ENCODE data around the gene SCNN1A.

Gene SCNN1A

DNA sequence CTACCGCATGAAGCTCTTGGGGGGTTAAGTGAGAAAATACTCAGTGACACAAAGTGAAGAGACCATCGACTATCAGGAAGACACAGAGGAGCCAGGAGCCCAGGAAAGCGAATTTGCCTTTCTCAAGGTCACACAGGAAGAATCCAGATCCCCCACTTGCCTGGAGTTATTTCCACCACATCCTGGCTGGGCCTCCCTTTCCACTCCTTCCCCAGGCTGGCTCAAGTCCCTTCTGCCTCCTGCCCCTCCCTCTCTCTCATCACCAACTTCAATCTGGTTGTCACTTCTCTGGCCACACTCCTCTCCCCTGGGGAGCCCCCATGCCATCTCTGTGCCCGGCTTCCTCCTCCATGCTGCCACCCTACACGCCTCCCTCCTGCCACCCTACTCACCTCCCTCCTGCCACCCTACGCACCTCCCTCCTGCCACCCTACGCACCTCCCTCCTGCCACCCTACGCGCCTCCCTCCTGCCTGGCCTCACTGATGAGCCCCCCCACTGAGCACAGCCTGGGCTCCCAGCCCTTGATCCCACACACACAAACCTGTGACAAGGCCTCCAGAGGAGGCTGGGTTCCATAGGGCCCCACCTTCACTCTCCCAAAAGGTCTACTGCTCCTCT is 6.3 kb downstream of the SCNN1A start:
- DNase-seq (ENCODE audit: low read depth), result no peak

DNA sequence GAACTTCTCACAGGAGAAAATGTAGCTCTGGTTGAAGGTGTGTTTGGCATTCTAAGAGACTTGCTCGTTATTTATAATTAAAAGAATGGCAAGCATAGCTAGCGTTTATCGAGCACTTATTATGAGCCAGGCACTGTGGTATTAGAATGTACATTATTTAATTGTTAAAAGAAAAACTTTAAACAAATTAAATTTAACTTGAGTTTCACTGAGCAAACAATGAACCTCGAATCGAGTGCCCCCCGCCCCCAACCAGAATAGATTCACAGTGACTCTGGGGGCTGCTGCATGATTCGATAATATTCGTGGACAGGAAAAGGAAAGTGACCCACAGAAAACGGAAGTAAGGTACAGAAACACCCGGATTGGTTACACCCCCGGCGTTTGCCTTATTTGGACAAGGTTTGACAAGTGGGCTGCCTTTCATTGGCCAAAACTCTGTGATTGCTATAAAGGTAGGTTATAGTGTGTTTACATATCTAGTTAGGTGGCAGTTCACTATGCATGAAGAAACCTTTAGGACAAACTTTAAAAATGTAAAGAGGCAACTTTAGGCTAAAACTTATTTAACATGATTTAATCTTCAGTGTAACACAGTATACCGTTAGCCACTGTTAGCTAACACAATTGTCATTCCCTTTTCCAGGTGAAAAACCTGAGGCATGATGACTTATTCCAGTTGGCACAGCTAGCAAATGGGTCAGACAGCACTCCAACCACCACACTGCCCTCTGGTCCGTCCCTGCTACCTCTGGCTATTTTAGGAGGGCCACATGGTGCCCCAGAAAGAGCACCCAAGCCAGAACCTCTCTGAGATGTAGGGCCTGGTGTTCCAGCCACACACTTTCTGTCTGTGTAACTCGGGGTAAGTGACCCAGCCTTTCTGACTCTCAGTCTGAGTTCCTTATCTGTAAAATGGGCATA is 7.1 kb downstream of the SCNN1A start:
- DNase-seq (ENCODE audit: low read depth), result no peak

DNA sequence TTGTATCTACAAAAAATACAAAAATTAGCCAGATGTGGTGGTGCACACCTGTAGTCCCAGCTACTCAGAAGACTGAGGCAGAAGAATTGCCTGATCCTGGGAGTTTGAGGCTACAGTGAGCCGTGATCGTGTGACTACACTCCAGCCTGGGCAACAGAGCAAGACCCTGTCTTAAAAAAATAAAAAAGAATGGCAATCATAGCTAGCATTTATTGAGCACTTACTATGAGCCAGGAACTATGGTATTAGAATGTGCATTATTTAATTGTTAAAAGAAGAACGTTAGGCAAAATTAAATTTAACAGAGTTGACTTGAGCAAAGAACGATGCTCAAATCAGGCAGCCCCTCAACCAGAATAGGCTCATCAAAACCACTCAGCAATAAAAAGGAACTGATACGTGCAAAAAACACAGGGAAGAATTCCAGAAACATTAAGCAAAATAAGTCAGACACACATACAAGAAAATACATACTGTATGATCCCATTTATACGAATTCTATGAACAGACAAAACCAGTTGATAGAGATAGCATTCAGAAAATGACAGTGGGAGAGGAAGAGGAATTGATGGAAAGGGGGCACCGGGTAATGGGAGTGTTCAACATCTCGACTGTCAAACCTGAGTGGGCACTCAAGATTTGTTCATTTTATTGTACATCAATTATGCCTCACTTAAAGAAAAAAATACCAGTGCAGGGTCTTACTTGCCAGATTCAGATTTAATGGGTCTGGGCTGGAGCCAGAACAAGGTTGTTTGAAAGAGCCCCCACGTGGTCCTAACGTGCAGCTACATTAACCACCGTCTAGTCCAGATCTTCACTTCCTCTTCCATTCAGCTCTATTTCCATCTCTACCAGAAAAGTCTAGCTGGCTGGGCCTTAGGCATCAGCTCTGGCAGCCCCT is 8.0 kb downstream of the SCNN1A start:
- DNase-seq (ENCODE audit: low read depth), result no peak

DNA sequence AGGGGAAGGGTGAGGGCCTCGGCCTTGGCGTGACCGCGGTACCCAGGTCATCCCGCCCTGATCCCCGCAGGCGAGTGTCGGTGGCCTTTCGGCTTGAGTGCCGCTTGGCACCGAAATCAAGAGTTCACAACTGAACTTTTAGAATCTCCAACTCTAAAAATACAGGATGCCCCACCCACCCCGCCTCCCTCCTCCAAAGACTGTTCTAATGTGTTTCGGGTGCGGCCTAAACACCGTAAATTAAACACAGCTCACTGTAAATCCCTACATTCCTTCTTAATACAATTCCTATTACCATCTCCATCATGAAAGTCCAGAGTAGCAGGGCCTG is 11.4 kb downstream of the SCNN1A start:
- no peak for DNase-seq (ENCODE audit: low read depth)

DNA sequence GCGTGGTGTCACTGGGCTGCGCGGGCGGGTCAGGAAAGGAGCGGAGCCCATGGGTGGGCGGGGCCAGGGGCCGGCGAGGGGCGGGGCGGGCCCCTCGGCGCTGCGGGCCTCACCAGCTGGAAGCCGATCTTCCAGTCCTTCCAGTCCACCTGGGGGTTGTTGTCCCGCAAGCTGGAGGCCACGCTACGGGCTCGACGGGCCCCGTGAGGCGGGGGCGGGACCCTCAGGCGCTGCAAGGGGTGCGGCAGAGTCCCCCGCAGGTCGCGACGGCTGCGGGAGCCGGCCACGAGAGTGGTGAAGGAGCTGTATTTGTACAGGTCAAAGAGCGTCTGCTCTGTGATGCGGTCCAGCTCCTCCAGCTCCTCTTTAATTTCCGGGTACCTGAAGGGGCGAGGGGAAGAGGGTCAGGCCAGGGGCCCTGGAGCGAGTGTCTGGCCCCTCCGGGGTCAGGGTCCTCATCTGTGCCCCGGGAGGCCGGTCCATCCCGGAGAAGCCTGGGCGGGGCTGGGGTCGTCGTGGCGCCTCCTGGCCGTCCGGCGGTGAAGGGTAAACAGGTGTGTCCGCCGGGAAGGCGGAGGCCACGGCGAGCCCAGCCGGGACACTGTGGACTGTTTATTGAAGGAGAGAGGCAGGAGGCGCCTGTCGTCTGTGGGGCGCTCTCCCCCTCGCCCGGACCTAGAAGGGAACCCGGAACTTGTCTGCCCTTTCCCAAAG is 11.9 kb downstream of the SCNN1A start:
- DNase-seq (ENCODE audit: low read depth), result no peak

DNA sequence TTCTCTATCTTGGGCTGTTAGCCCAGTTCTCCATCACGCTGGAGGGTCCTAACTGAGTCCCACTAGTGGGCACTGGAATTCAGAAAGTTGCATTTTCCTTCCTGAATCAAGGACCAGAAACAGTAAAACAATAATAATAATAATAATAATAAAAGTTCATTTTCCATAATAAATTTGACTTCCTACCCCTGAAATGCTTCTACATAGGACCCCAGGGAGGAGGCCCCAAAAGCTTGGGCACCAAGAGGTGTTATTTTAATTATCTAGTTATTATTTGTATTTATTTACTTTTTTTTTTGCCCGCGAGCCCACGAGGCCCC is 12.4 kb downstream of the SCNN1A start:
- DNase-seq (ENCODE audit: low read depth), result no peak

DNA sequence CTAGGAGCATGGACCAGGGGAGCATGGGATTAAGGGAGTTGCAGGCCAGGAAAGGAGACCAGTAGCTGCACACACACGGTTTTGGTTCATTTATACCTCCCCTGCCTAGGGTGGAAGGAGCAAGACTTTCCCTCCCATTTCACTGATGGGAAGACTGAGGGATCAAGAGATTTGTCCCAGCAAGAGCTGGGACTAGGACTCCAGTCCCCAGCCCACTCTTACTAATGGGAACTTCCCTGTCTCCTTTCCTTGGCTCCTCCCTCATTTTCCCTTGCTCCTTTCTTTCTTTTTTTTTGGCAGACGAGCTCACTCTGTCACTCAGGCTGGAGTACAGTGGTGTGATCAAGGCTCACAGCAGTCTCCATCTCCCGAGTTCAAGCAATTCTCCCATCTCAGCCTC is 13.0 kb downstream of the SCNN1A start:
- no peak for DNase-seq (ENCODE audit: low read depth)

DNA sequence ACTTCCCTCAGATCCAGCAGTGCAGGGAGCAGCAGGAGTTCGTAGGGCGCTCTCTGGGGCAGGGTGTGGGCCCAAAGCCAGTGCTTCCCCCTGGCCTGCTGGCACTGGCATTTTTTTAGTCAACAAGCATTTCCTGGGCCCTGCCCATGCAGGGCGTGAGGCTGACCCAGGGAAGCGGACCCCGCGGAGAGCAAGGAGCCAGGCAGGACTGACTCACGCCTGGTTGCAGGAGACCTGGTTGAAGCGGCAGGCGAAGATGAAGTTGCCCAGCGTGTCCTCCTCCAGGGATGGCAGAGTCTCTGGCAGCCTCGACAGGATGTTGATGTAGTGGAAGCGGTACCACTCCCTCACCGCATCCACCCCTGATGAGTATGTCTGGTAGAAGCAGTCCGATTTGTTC is 13.5 kb downstream of the SCNN1A start:
- DNase-seq (ENCODE audit: low read depth), result no peak

DNA sequence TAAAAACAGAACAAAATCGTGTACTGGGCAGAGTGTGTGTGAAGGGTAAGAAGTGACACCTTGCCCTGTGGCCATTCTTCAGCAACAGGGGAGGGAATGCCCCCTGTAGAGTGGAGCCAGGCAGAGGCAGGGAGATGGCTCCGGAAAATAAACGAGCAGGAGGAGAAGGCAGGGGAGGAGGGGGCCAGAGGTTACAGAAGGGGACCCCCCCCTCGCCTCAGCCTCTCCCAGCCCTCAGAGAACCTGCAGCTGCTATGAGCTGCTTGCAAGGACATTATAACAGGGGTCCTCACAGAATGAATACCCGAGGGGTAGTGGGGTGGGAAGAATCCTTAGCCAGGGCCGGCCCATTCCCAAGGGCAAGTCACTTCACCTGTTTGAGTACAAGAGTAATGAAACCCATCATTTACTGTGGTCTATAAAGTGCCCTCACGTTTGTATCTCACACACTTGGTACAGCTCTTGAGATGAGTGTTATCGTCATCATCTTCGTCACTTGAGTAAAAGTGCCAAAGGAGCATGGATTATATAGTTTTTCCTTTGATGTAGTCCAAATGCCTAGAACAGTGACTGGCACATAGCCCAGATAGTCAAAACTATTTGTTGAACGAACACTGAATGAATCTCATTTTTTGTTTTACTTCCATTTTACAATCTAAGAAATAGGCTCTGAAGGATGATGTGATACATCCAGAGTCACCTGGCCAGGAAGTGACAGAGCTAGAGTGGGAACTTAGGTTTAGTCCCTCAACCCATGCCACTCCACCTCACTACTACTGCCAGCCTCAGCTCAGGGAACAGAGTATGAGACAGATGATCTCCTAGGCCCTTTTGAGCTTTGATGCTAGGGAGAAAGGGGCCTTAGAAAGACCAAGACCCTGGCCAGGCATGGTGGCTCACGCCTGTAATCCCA is 14.5 kb downstream of the SCNN1A start:
- DNase-seq (ENCODE audit: low read depth), result no peak

DNA sequence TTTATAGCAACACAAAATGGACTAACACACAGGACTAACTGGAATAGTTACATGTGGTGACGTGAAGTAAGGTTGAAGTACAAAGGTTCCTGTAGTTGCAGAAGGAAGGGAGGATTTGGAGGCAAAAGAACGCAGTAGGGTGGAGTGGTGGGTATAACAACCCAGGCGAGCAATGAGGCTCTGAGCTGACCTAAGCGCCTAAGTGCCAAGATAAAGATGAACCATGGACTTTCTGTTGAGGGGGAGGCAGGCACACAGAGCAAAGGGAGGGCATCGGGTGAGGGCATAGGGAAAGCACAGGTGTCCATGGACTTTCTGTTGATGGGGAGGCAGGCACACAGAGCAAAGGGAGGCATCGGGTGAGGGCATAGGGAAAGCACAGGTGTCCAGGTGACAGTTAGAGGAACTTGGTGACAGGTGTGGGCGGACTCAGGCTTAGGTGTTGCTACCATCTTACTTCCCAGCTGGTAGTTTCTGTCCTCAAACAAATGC is 15.2 kb downstream of the SCNN1A start:
- no peak for DNase-seq (ENCODE audit: low read depth)

DNA sequence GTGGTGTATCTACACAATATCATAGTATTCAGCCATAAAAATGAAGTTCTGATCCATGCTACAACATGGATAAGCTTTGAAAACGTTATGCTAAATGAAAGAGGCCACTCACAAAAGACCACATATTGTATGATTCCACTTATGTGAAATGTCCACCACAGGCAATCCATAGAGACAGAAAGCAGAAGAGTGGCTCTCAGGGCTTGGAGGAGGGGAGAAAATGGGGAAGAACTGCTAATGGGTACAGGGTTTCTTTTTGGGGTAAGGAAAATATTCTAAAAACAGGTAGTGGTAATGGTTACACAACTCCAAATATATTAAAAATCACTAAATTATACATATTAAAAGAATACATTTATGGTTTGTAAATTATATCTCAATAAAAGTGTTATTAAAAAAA is 16.5 kb downstream of the SCNN1A start:
- no peak for DNase-seq (ENCODE audit: low read depth)

DNA sequence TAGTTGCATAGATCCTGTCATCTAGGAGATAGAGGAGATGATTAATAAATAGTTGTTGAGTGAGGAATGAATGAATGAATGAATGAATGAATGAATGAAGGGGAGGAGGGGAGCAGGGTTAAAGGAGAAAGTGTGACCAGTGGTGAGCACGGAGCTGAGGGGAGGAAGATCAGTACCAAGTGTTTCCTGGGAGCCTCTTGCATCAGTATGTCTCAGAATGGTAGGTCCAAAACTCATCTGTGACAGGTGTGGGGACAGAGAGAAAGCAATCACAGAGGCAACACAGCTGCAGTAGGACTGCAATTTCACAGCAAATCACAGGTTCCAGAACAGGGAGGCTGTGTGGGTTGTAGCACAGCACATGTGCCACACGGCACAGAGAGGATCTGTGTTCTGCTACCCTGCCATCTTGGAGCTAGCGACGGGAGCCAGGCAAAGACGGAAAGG is 19.0 kb downstream of the SCNN1A start:
- DNase-seq (ENCODE audit: low read depth), result no peak

DNA sequence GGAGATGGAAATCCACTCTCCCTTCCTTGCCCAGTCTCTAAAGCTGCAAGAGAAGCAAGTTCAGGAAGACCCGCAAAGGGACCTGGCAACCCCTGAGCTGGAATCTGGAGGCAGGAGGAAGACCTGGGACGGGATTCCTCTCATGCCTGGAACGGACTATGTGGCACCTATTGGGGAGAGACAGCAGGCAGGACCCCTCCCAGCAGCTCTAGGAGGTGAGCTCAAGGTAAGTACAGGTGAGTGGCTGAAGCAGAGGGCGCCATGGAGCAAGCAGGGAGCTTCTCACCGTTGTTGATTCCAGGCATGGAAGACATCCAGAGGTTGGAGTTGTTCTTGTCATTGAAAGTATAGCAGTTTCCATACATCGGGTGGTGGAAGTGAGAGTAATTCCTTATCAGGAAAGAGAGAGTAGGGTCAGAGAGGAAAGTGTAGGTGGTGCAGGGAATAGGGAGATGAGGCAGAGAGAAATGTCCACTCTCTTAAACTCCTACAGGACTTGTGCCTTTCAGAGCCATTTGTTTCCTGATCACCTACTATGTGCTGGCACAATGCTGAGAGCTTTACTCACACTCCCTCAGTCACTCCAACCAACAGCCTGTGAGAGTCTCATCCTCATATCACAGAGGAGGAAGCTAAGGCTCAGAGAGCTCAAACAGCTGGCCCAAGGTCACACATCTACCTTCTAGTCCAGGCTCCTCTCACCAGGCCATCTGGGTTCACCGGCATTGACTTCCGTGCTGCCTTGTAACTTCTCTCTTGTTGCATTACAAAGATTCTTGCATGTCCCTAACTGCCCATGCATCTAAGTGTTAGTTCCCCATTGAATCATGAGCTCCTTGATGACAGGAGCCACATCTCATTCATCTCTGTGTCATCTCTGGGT is 19.6 kb downstream of the SCNN1A start:
- DNase-seq (ENCODE audit: low read depth), result no peak

DNA sequence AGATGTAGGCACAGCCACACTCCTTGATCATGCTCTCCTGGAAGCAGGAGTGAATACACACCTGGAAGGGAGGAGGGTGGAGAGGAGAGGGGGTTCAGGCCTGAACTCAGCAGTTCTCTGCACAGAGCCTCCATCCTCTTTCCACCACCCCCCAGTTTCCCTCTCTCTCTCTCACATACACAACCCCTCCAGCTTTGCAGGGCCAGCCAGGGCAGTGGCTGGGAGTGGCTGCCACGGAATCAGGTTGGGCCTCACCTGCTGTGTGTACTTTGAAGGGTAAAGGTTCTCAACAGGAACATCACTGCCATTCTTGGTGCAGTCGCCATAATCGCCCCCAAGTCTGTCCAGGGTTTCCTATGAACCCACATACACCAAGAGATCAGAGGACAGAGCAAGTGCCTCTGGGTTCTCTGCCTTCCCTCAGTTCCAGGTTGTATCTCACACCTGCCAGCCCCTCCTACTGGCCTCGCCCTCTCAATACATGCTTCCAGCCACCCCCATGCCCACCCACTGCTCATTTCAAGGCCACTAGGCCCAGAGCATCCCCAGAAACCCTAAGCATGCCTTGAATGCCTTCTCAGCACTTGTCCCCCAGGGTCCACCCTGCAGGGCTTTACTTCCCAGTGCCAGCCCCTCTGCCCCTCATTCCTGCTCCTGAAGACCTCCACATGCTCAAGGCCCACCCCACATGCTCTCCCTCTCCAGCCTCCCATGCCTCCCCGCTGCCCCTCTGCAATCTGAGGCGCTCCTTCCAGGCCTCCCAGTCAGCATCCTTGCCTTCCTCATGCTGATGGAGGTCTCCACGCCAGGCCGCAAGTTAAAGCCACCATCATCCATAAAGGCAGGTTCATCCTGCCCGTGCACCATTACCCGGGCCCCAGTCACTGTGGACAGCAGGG is 20.6 kb downstream of the SCNN1A start:
- DNase-seq (ENCODE audit: low read depth), result no peak

DNA sequence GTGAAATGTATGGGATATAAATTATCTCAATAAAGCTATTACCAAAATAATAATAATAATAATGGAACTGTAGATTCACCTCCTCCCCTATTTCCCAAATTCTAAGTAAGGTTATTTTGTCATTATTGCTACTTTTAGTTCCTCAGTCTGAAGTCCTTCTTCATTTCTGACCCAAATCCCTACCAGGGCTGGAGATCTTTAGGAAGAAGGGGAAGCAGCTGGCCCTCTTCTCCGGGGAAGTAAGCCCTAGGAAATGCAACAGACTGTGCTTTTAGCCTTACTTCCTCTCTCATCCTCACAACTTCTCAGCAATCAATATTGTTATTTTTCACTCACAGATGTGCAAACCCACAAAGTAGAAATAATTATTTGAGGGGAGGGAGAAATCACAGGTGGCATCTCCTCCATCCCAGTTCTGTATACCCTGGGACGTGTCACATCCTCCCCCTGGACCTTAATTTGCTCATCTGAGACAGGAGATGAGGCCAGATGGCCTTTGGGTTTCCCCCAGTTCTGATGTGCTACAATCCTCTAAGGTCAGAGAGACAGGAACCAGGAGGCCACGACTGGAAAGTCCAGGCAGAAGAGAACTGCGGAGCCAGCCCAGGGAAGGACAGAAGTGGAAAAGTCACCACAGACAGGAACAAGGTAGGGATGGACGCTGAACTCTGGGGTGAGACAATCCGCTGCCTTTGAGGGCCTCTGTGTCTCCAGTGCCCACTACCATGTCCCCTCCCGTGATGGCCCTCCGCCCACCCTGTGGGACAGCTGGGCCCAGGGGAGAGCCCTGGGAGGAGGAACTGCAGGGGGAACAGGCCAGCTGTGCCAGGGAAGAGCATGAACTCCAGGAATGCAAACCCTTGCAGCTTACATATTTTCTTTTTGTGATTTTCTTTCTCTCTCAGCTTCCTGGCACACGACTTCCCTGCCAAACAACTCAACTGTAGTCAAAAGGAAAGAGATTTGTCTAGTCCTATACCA is 22.9 kb downstream of the SCNN1A start:
- DNase-seq (ENCODE audit: low read depth), result no peak

DNA sequence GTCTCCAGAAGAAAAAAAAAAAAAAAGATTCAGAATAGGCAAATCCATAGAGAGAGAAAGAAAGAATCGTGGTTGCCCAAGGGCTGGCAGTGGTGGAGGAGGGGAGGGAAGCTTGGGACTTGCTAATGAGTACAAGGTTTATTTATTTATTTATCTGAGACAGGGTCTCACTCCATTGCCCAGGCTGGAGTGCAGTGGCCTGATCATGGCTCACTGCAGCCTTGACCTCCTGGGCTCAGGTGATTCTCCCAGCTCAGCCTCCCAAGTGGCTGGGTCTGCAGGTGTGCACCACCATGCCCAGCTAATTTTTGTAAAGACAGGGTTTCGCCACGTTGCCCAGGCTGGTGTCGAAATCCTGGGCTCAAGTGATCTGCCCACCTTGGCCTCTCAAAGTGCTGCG is 23.7 kb downstream of the SCNN1A start:
- DNase-seq (ENCODE audit: low read depth), result no peak
